Activated CD4-positive, CD25-positive, alpha-beta regulatory T cell treated with anti-CD3 and anti-CD28 coated beads, Interleukin-2, amount 50 U/mL, for 16 hours (primary cell): ENCODE data around the gene TEDC2.
"Not testable (repeated sequence)": the region's sequence is repeated elsewhere in the genome, so short reads cannot be mapped to it uniquely, and the experiment has no call there.

Experiments used
- DNase-seq: peaks from one replicate; pipeline ENCODE4 v3.0.0-alpha.2; 2020; ENCODE audit warnings: low read depth, low spot score

TEDC2 gene

GRCh38 chr16:2459647-2460390, at the start of gene TEDC2:
TSS of gene TEDC2 (plus strand) at chr16:2460109. CDS start at chr16:2460145, 36 bp downstream.
- peak; percentile 91 for DNase-seq

GRCh38 chr16:2415085-2415484, 44.8 kb upstream of the TEDC2 start:
- no peak for DNase-seq

- DNase-seq = no peak
These were observed 39.9 kb upstream of the TEDC2 start for GRCh38 chr16:2420035-2420434.

- DNase-seq = no peak
These were observed 37.6 kb upstream of the TEDC2 start for GRCh38 chr16:2422123-2422867.

GRCh38 chr16:2424061-2425007, 35.6 kb upstream of the TEDC2 start:
- DNase-seq = no peak

- no peak for DNase-seq
These were observed 34.8 kb upstream of the TEDC2 start for GRCh38 chr16:2425008-2425518.

GRCh38 chr16:2425825-2426430, 34.0 kb upstream of the TEDC2 start:
- no peak for DNase-seq

GRCh38 chr16:2426941-2427361, 33.0 kb upstream of the TEDC2 start:
- no peak for DNase-seq

- no peak for DNase-seq
These were observed 32.4 kb upstream of the TEDC2 start for GRCh38 chr16:2427526-2427925.

- no peak for DNase-seq
These were observed 31.7 kb upstream of the TEDC2 start for GRCh38 chr16:2428051-2428783.

GRCh38 chr16:2428784-2429033, 31.2 kb upstream of the TEDC2 start:
- DNase-seq = no peak

- DNase-seq = peak; percentile 95
These were observed 30.7 kb upstream of the TEDC2 start, which contains the start of gene CCNF for GRCh38 chr16:2429034-2429770. TSS of gene CCNF (plus strand) at chr16:2429447. CDS start at chr16:2429482, 35 bp downstream.

GRCh38 chr16:2429771-2430663, 29.9 kb upstream of the TEDC2 start:
- no peak for DNase-seq

GRCh38 chr16:2432286-2432685, 27.6 kb upstream of the TEDC2 start:
- DNase-seq = no peak

GRCh38 chr16:2432801-2433505, 27.0 kb upstream of the TEDC2 start:
- no peak for DNase-seq

GRCh38 chr16:2435236-2435635, 24.7 kb upstream of the TEDC2 start:
- not testable (repeated sequence) for DNase-seq

GRCh38 chr16:2436110-2436509, 23.8 kb upstream of the TEDC2 start:
- DNase-seq = no peak

GRCh38 chr16:2437032-2437790, 22.7 kb upstream of the TEDC2 start:
- no peak for DNase-seq
